Thyroid gland (tissue), 4 donors: Measurements from ENCODE around the gene DOP1B.

Experiments used
- CTCF ChIP-seq, 6 experiments: fragments of 200-600 bp in 3 of 6; fragments of 450-650 bp in 3 of 6; sonication (generic) in 3 of 6; IDR thresholded peaks; one replicate each; pipeline ENCODE4 v1.5.1; 2016 to 2019; ENCODE audit warnings: antibody characterized with exemption in 6 of 6, mild to moderate bottlenecking in 2 of 6, inconsistent platforms in 1 of 6, moderate library complexity in 1 of 6
- POLR2A ChIP-seq, 2 donors: fragments of 450-650 bp; IDR thresholded peaks; one replicate each; pipeline ENCODE4 v1.6.1; 2017; ENCODE audit warnings: antibody characterized with exemption in 2 of 2, mild to moderate bottlenecking in 2 of 2, moderate library complexity in 1 of 2

DNA sequence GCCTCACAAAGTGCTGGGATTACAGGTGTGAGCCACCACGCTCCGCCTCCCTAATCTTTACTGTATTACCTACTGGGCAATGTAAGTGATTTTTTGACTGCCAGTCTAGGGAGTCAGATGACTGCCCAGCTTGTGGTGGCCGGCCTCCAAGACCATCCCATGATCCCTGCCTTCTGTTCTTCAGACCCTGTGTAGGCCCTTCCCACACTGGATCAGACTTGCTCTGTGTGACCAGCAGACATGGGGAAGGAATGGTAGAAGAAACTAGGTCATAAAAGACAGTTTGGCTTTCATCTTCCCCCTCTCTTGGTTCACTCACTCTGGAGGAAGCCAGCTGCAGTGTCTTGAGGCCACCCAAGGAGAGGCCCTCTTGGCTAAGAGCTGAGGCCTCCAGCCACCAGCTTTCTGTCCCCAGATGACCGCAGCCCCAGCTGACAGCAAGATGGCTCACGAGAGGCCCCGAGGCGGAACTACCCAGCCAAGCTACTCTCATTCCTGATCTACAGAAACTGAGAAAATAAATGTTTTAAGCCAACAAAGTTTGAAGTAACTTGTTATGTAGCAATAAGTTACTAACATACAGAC is 36.2 kb upstream of the DOP1B start:
- TF ChIP-seq CTCF (IDR thresholded peaks at IDR 0.05) (no peak), POLR2A (IDR thresholded peaks at IDR 0.05) (no peak)
